GM23338 (cell line): ENCODE data around the gene GAK. TPM values are rescaled to one million over a fixed set of nuclear protein-coding genes. Genes with fewer than 3 reads are reported as not detected.

Source experiments
- ATAC-seq: fragments of 200-7000 bp; cut with Tn5 transposase; 3 replicates; pipeline ENCODE4 v1.9.1; 2020
- DNase-seq: peaks from one replicate; pipeline ENCODE4 v3.0.0-alpha.2; 2015; ENCODE audit warnings: low spot score
- H2AFZ ChIP-seq: fragments of 200-600 bp; sonication (generic); 2 replicates; pipeline ENCODE4 v1.8.0; 2016; ENCODE audit warnings: antibody characterized with exemption, mild to moderate bottlenecking, moderate library complexity
- H3F3A ChIP-seq: fragments of 200-600 bp; sonication (generic); replicated peaks from 2 replicates; pipeline ENCODE4 v1.8.0; 2017; ENCODE audit warnings: antibody characterized with exemption, mixed run types, low read depth
- H3K27ac ChIP-seq: fragments of 200-600 bp; sonication (generic); 2 replicates; pipeline ENCODE4 v1.6.1; 2016; ENCODE audit warnings: low read depth
- H3K27me3 ChIP-seq: fragments of 200-600 bp; sonication (generic); 2 replicates; pipeline ENCODE4 v1.8.0; 2016; ENCODE audit warnings: mild to moderate bottlenecking, mixed run types, moderate library complexity; ENCODE audit not compliant: insufficient read depth
- H3K36me3 ChIP-seq: fragments of 200-600 bp; sonication (generic); 2 replicates; pipeline ENCODE4 v1.8.0; 2016; ENCODE audit warnings: mild to moderate bottlenecking; ENCODE audit not compliant: insufficient read depth
- H3K4me1 ChIP-seq: fragments of 200-600 bp; sonication (generic); 2 replicates; pipeline ENCODE4 v1.8.0; 2016; ENCODE audit warnings: mild to moderate bottlenecking, moderate library complexity; ENCODE audit not compliant: insufficient read depth
- H3K4me2 ChIP-seq: fragments of 200-600 bp; sonication (generic); 2 replicates; pipeline ENCODE4 v1.7.1; 2017; ENCODE audit warnings: mixed run types
- H3K4me3 ChIP-seq: fragments of 200-600 bp; sonication (generic); 2 replicates; pipeline ENCODE4 v1.6.1; 2016; ENCODE audit warnings: mixed run types
- H3K79me2 ChIP-seq: fragments of 200-600 bp; sonication (generic); replicated peaks from 2 replicates; pipeline ENCODE4 v1.8.0; 2017; ENCODE audit warnings: mild to moderate bottlenecking; ENCODE audit not compliant: insufficient read depth
- H3K9me2 ChIP-seq: fragments of 200-600 bp; sonication (generic); 2 replicates; pipeline ENCODE4 v1.8.0; 2017; ENCODE audit not compliant: insufficient read depth
- H4K20me1 ChIP-seq: fragments of 200-600 bp; sonication (generic); replicated peaks from 2 replicates; pipeline ENCODE4 v1.8.0; 2017; ENCODE audit warnings: mild to moderate bottlenecking; ENCODE audit not compliant: insufficient read depth
- H3K27ac Mint-ChIP-seq: 2 replicates; pipeline ENCODE4 v1.8.0; 2020; ENCODE audit warnings: inconsistent platforms, mild to moderate bottlenecking, moderate library complexity, mixed read lengths
- H3K27me3 Mint-ChIP-seq: 3 replicates; pipeline ENCODE4 v1.8.0; 2022; ENCODE audit warnings: low read depth, mild to moderate bottlenecking, moderate library complexity, mixed read lengths, inconsistent platforms; ENCODE audit not compliant: insufficient read depth, poor library complexity
- H3K36me3 Mint-ChIP-seq: 3 replicates; pipeline ENCODE4 v1.8.0; 2021; ENCODE audit warnings: low read depth, mild to moderate bottlenecking, inconsistent platforms, moderate library complexity, mixed read lengths
- H3K4me1 Mint-ChIP-seq: 3 replicates; pipeline ENCODE4 v1.8.0; 2020; ENCODE audit warnings: mild to moderate bottlenecking, inconsistent platforms, mixed read lengths
- H3K4me3 Mint-ChIP-seq: 3 replicates; pipeline ENCODE4 v1.8.0; 2021; ENCODE audit warnings: moderate library complexity, mild to moderate bottlenecking, inconsistent platforms, mixed read lengths
- H3K9me3 Mint-ChIP-seq: 3 replicates; pipeline ENCODE4 v1.8.0; 2020; ENCODE audit warnings: moderate library complexity, mild to moderate bottlenecking, inconsistent platforms, mixed read lengths
- CREB1 ChIP-seq: fragments of 250-450 bp; sonication (Bioruptor Pico); IDR thresholded peaks from 2 replicates; pipeline ENCODE4 v1.5.0; 2020; ENCODE audit warnings: low read depth, mild to moderate bottlenecking, moderate library complexity
- EZH2 ChIP-seq: fragments of 200-600 bp; sonication (generic); IDR thresholded peaks from one replicate; pipeline ENCODE4 v1.8.0; 2017; ENCODE audit warnings: antibody characterized with exemption, mild to moderate bottlenecking, low read depth; ENCODE audit not compliant: unreplicated experiment
- EZH2phosphoT487 ChIP-seq: fragments of 200-600 bp; sonication (generic); IDR thresholded peaks from one replicate; pipeline ENCODE4 v1.8.1; 2018; ENCODE audit warnings: antibody characterized with exemption; ENCODE audit not compliant: unreplicated experiment
- JUNB ChIP-seq: IDR thresholded peaks from one replicate; pipeline ENCODE4 v1.6.1; 2016; ENCODE audit warnings: antibody characterized with exemption; ENCODE audit not compliant: unreplicated experiment
- NANOG ChIP-seq: IDR thresholded peaks from 2 replicates; pipeline ENCODE4 v1.6.1; 2016; ENCODE audit warnings: antibody characterized with exemption, borderline replicate concordance
- POLR2AphosphoS5 ChIP-seq: IDR thresholded peaks from 2 replicates; pipeline ENCODE4 v1.6.1; 2016; ENCODE audit warnings: antibody characterized with exemption, low read depth
- STAT1 ChIP-seq: IDR thresholded peaks from one replicate; pipeline ENCODE4 v1.6.1; 2016; ENCODE audit warnings: antibody characterized with exemption; ENCODE audit not compliant: unreplicated experiment
- ZNF114 ChIP-seq: fragments of 250-450 bp; sonication (Bioruptor Pico); IDR thresholded peaks from 2 replicates; pipeline ENCODE4 v1.5.0; 2020; ENCODE audit warnings: mild to moderate bottlenecking, moderate library complexity
- ZNF331 ChIP-seq: fragments of 250-450 bp; sonication (Bioruptor Pico); IDR thresholded peaks from 2 replicates; pipeline ENCODE4 v1.5.0; 2020; ENCODE audit warnings: low read depth, mild to moderate bottlenecking, moderate library complexity
- polyA plus RNA-seq: library from polyadenylated mRNA; unstranded; fragments of >200 nt; fragmentation: Nextera tagmentation; extraction: Ambion mirVana; gene quantifications from 2 replicates; pipeline ENCODE4 v1.2.1, GENCODE V29; 2016
- total RNA-seq: library from RNA; depleted of rRNA; stranded (reverse); fragments of >200 nt; shearing (Covaris generic); gene quantifications from 2 replicates; pipeline ENCODE4 v1.2.3, GENCODE V29; 2014
- TF ChIP-seq, protein P1 (sequence below): IDR thresholded peaks from one replicate; pipeline ENCODE4 v1.6.1; 2018; ENCODE audit warnings: antibody characterized with exemption; ENCODE audit not compliant: unreplicated experiment
- TF ChIP-seq, protein P2 (sequence below): fragments of 250-450 bp; sonication (Bioruptor Pico); IDR thresholded peaks from 2 replicates; pipeline ENCODE4 v1.5.0; 2020; ENCODE audit warnings: mild to moderate bottlenecking, moderate library complexity
- TF ChIP-seq, protein P3 (sequence below): IDR thresholded peaks from 2 replicates; pipeline ENCODE4 v1.6.1; 2016; ENCODE audit warnings: antibody characterized with exemption
- TF ChIP-seq, protein P4 (sequence below), 2 experiments: fragments of 200-600 bp in 1 of 2; sonication (generic) in 1 of 2; conservative IDR thresholded peaks; 2 replicates each; pipeline versions ENCODE4 v1.5.1 to v1.6.1; 2016 to 2017; ENCODE audit warnings: antibody characterized with exemption in 2 of 2, low read depth in 2 of 2, mild to moderate bottlenecking in 2 of 2, moderate library complexity in 1 of 2

Gene GAK
- total and polyA plus RNA-seq, 2 experiments from 2014 or later: 48.5 to 124 TPM

DNA sequence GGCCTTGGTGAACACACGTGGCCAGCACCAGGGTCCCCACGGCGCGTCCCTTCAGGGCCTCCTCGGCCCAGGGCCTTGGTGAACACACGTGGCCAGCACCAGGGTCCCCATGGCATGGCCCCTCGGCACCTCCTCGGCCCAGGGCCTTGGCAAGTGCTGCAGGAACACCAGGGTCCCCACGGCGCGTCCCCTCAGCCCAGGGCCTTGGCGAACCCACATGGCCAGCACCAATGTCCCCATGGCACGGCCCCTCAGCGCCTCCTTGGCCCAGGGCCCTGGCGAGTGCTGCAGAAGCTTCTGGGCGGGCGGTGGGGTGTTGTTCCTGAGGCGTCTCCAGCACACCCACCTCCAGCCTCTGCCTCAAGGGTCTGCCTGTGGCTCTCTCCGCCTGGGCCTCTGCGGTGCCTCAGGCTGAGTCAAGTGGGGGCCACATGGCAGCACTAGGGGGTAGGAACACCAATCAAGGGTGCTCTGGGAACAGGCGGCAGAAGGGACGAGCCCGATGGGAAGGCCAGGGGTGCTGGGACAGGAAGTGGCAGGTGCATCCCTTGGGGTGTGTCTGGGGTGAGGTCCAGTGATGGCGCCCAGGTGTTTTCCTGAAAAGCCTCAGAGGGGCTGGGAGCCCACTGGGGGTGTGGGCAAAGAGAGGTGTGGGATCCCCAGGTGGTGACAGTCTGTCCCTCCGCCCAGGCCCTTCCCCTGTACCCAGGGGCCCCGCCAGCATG is 64.4 kb downstream of the GAK start:
- Histone ChIP-seq H2AFZ (no peak overlapping the region), H3K79me2 (no peaks in the 10 kb centered on the region), H3K4me1 (no peaks in the 10 kb centered on the region), H3K9me2 (no peaks in the 10 kb centered on the region), H3K36me3 (no peaks in the 10 kb centered on the region), H3K27ac (no peak overlapping the region), H3K4me2 (no peak overlapping the region), H3F3A (peaks cover 18% of the 10 kb centered on the region), H3K4me3 (no peak overlapping the region), H3K27me3 (no peaks in the 10 kb centered on the region), H4K20me1 (no peaks in the 10 kb centered on the region)
- no peaks in the 10 kb centered on the region for H3K4me1 Mint-ChIP-seq
- peaks cover 39% of the 10 kb centered on the region for H3K36me3 Mint-ChIP-seq
- ATAC-seq (no peak), DNase-seq (no peak)
- no peak overlapping the region; the same call in 1 of the 2 replicates for H3K27ac Mint-ChIP-seq
- H3K27me3 Mint-ChIP-seq: peaks cover 9% of the 10 kb centered on the region
- 0 out of 3 replicates have a peak, but pooled peaks cover 4% of the 10 kb centered on the region for H3K9me3 Mint-ChIP-seq
- H3K4me3 Mint-ChIP-seq: no peak overlapping the region
- TF ChIP-seq EZH2 (no peak), EZH2phosphoT487 (no peak), STAT1 (no peak), CREB1 (CRISPR knock-in tag) (no peak), JUNB (no peak), ZNF114 (CRISPR knock-in tag) (no peak), NANOG (no peak), ZNF331 (CRISPR knock-in tag) (no peak), POLR2AphosphoS5 (no peak)
- TF ChIP-seq, protein P1, sequence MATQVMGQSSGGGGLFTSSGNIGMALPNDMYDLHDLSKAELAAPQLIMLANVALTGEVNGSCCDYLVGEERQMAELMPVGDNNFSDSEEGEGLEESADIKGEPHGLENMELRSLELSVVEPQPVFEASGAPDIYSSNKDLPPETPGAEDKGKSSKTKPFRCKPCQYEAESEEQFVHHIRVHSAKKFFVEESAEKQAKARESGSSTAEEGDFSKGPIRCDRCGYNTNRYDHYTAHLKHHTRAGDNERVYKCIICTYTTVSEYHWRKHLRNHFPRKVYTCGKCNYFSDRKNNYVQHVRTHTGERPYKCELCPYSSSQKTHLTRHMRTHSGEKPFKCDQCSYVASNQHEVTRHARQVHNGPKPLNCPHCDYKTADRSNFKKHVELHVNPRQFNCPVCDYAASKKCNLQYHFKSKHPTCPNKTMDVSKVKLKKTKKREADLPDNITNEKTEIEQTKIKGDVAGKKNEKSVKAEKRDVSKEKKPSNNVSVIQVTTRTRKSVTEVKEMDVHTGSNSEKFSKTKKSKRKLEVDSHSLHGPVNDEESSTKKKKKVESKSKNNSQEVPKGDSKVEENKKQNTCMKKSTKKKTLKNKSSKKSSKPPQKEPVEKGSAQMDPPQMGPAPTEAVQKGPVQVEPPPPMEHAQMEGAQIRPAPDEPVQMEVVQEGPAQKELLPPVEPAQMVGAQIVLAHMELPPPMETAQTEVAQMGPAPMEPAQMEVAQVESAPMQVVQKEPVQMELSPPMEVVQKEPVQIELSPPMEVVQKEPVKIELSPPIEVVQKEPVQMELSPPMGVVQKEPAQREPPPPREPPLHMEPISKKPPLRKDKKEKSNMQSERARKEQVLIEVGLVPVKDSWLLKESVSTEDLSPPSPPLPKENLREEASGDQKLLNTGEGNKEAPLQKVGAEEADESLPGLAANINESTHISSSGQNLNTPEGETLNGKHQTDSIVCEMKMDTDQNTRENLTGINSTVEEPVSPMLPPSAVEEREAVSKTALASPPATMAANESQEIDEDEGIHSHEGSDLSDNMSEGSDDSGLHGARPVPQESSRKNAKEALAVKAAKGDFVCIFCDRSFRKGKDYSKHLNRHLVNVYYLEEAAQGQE: no peak
- TF ChIP-seq, protein P2, sequence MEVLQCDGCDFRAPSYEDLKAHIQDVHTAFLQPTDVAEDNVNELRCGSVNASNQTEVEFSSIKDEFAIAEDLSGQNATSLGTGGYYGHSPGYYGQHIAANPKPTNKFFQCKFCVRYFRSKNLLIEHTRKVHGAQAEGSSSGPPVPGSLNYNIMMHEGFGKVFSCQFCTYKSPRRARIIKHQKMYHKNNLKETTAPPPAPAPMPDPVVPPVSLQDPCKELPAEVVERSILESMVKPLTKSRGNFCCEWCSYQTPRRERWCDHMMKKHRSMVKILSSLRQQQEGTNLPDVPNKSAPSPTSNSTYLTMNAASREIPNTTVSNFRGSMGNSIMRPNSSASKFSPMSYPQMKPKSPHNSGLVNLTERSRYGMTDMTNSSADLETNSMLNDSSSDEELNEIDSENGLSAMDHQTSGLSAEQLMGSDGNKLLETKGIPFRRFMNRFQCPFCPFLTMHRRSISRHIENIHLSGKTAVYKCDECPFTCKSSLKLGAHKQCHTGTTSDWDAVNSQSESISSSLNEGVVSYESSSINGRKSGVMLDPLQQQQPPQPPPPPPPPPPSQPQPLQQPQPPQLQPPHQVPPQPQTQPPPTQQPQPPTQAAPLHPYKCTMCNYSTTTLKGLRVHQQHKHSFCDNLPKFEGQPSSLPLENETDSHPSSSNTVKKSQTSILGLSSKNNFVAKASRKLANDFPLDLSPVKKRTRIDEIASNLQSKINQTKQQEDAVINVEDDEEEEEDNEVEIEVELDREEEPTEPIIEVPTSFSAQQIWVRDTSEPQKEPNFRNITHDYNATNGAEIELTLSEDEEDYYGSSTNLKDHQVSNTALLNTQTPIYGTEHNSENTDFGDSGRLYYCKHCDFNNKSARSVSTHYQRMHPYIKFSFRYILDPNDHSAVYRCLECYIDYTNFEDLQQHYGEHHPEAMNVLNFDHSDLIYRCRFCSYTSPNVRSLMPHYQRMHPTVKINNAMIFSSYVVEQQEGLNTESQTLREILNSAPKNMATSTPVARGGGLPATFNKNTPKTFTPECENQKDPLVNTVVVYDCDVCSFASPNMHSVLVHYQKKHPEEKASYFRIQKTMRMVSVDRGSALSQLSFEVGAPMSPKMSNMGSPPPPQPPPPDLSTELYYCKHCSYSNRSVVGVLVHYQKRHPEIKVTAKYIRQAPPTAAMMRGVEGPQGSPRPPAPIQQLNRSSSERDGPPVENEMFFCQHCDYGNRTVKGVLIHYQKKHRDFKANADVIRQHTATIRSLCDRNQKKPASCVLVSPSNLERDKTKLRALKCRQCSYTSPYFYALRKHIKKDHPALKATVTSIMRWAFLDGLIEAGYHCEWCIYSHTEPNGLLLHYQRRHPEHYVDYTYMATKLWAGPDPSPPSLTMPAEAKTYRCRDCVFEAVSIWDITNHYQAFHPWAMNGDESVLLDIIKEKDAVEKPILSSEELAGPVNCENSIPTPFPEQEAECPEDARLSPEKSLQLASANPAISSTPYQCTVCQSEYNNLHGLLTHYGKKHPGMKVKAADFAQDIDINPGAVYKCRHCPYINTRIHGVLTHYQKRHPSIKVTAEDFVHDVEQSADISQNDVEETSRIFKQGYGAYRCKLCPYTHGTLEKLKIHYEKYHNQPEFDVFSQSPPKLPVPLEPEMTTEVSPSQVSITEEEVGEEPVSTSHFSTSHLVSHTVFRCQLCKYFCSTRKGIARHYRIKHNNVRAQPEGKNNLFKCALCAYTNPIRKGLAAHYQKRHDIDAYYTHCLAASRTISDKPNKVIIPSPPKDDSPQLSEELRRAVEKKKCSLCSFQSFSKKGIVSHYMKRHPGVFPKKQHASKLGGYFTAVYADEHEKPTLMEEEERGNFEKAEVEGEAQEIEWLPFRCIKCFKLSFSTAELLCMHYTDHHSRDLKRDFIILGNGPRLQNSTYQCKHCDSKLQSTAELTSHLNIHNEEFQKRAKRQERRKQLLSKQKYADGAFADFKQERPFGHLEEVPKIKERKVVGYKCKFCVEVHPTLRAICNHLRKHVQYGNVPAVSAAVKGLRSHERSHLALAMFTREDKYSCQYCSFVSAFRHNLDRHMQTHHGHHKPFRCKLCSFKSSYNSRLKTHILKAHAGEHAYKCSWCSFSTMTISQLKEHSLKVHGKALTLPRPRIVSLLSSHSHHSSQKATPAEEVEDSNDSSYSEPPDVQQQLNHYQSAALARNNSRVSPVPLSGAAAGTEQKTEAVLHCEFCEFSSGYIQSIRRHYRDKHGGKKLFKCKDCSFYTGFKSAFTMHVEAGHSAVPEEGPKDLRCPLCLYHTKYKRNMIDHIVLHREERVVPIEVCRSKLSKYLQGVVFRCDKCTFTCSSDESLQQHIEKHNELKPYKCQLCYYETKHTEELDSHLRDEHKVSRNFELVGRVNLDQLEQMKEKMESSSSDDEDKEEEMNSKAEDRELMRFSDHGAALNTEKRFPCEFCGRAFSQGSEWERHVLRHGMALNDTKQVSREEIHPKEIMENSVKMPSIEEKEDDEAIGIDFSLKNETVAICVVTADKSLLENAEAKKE (CRISPR knock-in tag): no peak
- TF ChIP-seq, protein P3, sequence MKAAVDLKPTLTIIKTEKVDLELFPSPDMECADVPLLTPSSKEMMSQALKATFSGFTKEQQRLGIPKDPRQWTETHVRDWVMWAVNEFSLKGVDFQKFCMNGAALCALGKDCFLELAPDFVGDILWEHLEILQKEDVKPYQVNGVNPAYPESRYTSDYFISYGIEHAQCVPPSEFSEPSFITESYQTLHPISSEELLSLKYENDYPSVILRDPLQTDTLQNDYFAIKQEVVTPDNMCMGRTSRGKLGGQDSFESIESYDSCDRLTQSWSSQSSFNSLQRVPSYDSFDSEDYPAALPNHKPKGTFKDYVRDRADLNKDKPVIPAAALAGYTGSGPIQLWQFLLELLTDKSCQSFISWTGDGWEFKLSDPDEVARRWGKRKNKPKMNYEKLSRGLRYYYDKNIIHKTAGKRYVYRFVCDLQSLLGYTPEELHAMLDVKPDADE: no peak
- TF ChIP-seq, protein P4, sequence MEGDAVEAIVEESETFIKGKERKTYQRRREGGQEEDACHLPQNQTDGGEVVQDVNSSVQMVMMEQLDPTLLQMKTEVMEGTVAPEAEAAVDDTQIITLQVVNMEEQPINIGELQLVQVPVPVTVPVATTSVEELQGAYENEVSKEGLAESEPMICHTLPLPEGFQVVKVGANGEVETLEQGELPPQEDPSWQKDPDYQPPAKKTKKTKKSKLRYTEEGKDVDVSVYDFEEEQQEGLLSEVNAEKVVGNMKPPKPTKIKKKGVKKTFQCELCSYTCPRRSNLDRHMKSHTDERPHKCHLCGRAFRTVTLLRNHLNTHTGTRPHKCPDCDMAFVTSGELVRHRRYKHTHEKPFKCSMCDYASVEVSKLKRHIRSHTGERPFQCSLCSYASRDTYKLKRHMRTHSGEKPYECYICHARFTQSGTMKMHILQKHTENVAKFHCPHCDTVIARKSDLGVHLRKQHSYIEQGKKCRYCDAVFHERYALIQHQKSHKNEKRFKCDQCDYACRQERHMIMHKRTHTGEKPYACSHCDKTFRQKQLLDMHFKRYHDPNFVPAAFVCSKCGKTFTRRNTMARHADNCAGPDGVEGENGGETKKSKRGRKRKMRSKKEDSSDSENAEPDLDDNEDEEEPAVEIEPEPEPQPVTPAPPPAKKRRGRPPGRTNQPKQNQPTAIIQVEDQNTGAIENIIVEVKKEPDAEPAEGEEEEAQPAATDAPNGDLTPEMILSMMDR (conservative IDR thresholded peaks at IDR 0.05; ENCODE audit: low read depth in 2 of 2): no peak
